Stimulated activated CD4-positive, alpha-beta T cell treated with anti-CD3 and anti-CD28 coated beads, Interleukin-2, amount 100 ng/mL, for 48 hours (primary cell): Measurements from ENCODE around the gene CHD1.

ENCODE experiments used
- DNase-seq, 2 donors: peaks; one replicate each; pipeline ENCODE4 v3.0.0-alpha.2; 2020

CHD1 gene

GRCh38 chr5:98891591-98891990 is 37.2 kb downstream of the CHD1 start:
- no peak for DNase-seq

- no peak for DNase-seq
Observed at GRCh38 chr5:98880598-98880997, 48.2 kb downstream of the CHD1 start.

GRCh38 chr5:98880151-98880550 is 48.7 kb downstream of the CHD1 start:
- DNase-seq, result peak in 1 of 2 donors; percentile 15

GRCh38 chr5:98877600-98877999 is 51.2 kb downstream of the CHD1 start:
- no peak for DNase-seq

GRCh38 chr5:98872674-98873073 is 56.1 kb downstream of the CHD1 start:
- no peak for DNase-seq

- DNase-seq, result no peak
Observed at GRCh38 chr5:98865690-98866089, 63.1 kb downstream of the CHD1 start.

- no peak for DNase-seq
Observed at GRCh38 chr5:98847054-98847453, 81.8 kb downstream of the CHD1 start.

GRCh38 chr5:98846520-98846919 is 82.3 kb downstream of the CHD1 start:
- no peak for DNase-seq

GRCh38 chr5:98845878-98846277 is 82.9 kb downstream of the CHD1 start:
- DNase-seq, result no peak

GRCh38 chr5:98844865-98845264 is 83.9 kb downstream of the CHD1 start:
- DNase-seq, result no peak

GRCh38 chr5:98843481-98843880 is 85.3 kb downstream of the CHD1 start:
- no peak for DNase-seq

- no peak for DNase-seq
Observed at GRCh38 chr5:98840946-98841345, 87.9 kb downstream of the CHD1 start.

- DNase-seq, result no peak
Observed at GRCh38 chr5:98839469-98840383, 89.1 kb downstream of the CHD1 start.

- no peak for DNase-seq
Observed at GRCh38 chr5:98836175-98836574, 92.6 kb downstream of the CHD1 start.

- DNase-seq, result no peak
Observed at GRCh38 chr5:98827588-98828284, 101.1 kb downstream of the CHD1 start.

GRCh38 chr5:98827161-98827560 is 101.6 kb downstream of the CHD1 start:
- no peak for DNase-seq

GRCh38 chr5:98825582-98826375 is 103.0 kb downstream of the CHD1 start:
- no peak for DNase-seq

GRCh38 chr5:98816582-98817222 is 112.1 kb downstream of the CHD1 start:
- no peak for DNase-seq

- DNase-seq, result no peak
Observed at GRCh38 chr5:98813755-98814154, 115.1 kb downstream of the CHD1 start.

GRCh38 chr5:98810206-98810605 is 118.6 kb downstream of the CHD1 start:
- DNase-seq, result no peak

- no peak for DNase-seq
Observed at GRCh38 chr5:98807806-98808205, 121.0 kb downstream of the CHD1 start.

GRCh38 chr5:98805070-98805469 is 123.7 kb downstream of the CHD1 start:
- DNase-seq, result no peak

- no peak for DNase-seq
Observed at GRCh38 chr5:98804066-98804465, 124.7 kb downstream of the CHD1 start.
